ENCODE results near the gene TEN1.

DNA sequence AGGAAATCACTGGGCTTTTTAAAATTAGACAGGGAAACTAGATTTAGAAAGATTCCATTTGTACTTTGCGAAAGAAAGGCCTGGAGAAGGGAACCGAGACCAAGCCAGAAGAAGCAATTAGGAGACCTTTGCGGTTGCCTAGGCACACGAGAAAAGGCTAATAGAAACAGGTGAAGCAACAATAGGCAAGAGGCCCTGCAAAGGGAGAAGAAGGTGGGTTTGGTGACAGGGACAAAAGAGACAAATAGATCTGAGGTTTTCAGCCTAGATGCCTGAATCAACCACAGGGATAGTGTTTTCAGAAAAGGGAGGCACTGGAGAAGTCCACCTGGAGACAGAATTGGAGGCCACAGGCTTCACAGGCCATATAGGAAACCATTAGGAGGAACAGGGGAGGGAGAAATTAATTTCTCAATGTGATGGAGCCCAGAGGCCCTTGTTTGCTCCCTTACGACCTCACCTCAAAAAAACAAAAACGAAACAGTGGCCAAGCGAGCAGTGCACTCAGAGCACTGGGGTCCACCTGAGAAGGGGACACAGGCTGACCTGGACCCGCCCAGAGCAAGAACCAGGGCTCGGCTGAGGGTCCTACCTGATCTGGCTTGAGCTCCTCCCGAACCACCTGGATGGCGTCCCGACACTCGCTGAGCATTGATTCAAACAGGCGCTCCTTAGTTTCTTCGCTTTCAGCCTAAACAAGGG is 70.9 kb downstream of the TEN1 start:
- TF ChIP-seq, protein P1, sequence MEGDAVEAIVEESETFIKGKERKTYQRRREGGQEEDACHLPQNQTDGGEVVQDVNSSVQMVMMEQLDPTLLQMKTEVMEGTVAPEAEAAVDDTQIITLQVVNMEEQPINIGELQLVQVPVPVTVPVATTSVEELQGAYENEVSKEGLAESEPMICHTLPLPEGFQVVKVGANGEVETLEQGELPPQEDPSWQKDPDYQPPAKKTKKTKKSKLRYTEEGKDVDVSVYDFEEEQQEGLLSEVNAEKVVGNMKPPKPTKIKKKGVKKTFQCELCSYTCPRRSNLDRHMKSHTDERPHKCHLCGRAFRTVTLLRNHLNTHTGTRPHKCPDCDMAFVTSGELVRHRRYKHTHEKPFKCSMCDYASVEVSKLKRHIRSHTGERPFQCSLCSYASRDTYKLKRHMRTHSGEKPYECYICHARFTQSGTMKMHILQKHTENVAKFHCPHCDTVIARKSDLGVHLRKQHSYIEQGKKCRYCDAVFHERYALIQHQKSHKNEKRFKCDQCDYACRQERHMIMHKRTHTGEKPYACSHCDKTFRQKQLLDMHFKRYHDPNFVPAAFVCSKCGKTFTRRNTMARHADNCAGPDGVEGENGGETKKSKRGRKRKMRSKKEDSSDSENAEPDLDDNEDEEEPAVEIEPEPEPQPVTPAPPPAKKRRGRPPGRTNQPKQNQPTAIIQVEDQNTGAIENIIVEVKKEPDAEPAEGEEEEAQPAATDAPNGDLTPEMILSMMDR (conservative IDR thresholded peaks at IDR 0.05 in 1 of 2, IDR thresholded peaks at IDR 0.05 in 1 of 2; ENCODE audit: low read depth in 1 of 2, low read length in 2 of 2): no peak
- no peak for TF ChIP-seq EZH2 (IDR thresholded peaks at IDR 0.05; ENCODE audit: low read length, missing control alignments)
